DMS 273 treated with DMSO at 0.1 percent for 48 hours (cell line): Measurements from ENCODE around the gene TMCO4.
"Not testable (repeated sequence)": the region's sequence is repeated elsewhere in the genome, so short reads cannot be mapped to it uniquely, and the experiment has no call there.

Experiments
- DNase-seq: peaks from one replicate; lab custom pipeline; 2025; lab: John Stamatoyannopoulos, UW

Gene TMCO4

GRCh38 chr1:19799230-19800075 lies at the start of gene TMCO4:
TMCO4 (minus strand) TSS chr1:19799916; CDS start chr1:19780758, 19,158 bp downstream.
- no peak for DNase-seq

- not testable (repeated sequence) for DNase-seq
Observed at GRCh38 chr1:19849307-19849706, 49.6 kb upstream of the TMCO4 start.

DNA sequence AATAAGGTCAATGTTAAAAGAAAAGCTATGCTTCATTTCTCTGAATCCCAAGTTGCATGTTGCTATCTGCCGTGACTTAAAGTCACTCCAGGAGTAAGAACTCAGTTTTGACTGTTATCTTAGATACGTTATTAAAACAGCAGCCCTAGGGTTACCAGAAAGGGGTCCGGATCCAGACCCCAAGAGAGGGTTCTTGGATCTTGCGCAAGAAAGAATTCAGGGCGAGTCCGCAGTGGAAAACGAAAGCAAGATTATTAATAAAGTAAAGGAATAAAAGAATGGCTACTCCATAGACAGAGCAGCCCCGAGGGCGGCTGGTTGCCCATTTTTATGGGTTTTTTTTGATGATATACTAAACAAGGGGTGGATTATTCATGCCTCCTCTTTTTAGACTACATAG lies 47.6 kb upstream of the TMCO4 start:
- not testable (repeated sequence) for DNase-seq

DNA sequence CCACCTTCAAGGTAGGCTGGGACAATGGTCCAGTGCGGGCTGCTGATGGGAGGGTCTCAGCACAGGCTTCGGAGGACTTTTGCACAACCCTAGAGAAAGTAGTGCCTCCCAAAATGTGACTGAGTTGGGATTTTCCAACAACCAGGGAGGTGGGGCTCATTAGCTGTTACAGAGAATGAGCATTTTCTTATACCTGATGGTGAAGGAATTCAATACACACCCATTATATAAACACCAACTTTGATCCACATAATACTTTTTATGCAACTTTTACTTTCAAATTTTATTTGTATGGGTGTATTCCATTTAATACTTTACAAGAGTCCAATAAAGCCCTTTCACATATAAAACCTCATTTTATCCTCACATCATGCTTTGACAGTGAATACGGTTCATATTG lies 46.6 kb upstream of the TMCO4 start:
- DNase-seq, result no peak

GRCh38 chr1:19845555-19845954 lies 45.8 kb upstream of the TMCO4 start:
- DNase-seq, result no peak

DNA sequence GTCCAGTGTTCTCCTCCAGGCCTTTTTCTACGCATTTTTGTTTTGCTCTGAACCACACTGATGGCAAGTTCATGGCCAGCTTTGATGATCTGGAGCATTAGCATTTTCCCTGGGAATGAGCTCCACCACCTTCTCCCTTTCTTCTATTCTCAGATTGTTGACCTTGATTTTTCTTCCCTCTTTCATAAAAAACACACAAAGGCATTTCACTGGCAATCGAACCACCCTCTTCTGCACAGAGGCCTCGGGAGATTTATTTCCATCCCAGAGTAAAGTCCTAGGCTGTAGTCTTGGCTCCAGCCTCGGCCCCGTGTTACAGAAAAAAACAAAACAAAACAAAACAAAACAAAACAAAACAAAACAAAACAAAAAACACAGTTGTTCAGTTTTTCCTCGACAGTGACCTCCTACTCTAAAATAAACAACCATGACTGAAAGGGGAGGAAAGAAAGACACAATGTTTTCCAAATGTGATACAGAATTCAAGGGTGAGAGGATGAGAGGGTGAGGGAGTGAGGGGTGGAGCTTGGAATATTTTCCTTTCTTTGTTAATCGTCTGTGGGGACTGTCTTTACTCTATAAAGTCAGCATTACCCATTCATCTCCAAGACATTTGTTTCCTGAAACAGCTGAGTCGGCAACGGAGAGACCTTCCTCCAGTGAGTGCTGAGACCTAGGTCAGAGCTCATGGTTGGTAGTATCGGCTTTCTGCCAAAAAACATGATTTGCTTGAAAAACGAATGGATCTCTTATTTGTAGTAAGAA lies 45.2 kb upstream of the TMCO4 start:
- DNase-seq, result no peak

DNA sequence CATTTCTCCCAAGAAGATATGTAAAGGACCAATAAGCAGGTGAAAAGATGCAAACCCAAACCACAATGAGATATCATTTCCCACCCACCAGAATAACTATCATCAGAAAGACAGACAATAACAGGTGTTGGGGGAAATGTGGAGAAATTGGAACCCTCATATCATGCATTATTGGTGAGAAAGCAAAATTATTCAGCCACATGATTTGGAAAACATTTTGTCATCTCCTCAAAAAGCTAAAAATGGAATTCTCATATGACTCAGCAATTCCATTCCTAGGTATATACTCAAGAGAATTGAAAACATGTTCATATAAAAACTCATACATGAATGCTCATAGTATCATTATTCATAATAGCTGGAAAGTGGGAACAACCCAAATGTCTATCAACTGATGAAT lies 40.5 kb upstream of the TMCO4 start:
- DNase-seq, result no peak

DNA sequence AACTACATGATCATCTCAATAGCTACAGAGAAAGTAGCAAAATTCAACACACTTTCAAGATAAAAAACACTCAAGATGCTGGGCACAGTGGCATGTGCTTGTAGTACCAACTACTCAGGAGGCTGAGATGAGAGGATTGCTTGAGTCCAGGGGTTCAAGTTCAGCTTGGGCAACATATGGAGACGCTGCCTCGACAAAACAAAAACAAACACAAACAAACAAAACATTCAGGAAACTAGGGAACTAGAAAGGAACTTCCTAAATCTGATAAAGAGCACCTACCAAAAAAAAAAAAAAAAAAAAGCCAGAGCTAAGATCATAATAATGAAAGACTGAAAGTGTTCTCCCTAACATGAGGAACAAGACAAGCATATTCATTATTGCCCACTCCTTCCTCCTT lies 38.1 kb upstream of the TMCO4 start:
- DNase-seq, result no peak

GRCh38 chr1:19835578-19835977 lies 35.9 kb upstream of the TMCO4 start:
- no peak for DNase-seq

GRCh38 chr1:19831441-19831840 lies 31.7 kb upstream of the TMCO4 start:
- DNase-seq, result no peak

DNA sequence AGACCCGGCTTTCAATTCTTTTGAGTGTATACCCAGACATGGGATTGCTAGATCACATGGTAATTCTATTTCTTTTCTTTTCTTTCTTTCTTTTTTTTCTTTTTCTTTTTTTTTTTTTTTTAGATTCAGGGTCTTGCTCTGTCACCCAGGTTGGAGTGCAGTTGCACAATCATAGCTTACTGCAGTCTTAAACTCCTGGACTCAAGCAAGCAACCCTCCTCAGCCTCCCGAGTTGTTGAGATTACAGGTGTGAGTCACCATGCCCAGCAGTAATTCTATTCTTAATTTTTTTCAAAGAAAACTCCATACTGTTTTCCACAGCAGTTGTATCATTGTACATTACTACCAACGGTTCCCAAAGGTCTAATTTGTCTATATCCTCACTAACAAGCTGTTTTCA lies 28.8 kb upstream of the TMCO4 start:
- DNase-seq, result no peak

DNA sequence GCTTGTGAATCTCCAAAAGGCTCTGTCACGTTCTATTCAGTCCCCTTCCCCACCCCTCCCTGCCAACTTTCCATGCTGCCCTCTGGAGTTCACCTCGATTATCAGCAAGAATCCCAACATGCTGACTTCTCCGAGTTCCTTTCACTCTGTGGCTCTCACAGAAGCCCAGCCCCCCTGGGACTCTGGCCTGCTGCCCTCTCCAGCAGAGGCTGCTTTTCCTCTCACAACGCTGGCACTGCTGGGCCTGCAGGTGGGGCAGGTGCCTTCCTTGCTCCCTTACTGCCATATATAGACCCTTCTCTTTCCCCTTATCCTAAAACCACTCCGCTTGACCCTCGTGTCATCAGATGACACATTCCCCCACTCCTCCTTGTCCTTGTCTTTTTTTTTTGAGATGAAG lies 25.6 kb upstream of the TMCO4 start:
- peak; percentile 9 for DNase-seq

DNA sequence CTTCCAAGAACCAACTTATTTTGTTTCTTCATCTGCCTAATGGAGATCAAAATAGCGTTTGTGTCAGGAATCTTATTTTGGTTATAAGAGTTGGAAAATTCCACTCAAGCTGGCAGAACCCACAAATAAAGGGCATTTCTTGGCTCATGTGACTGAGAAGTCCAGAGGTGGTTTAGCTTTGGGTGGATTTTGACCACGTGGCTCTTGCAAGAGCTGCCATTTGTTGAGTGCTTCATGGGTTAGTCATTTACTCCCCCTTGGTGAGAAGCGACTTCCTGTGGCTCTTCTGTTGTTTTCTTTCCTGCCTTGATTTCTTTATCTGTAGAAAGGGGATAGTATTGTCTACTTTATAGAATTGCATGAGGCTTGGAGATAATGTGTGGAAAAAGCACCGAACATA lies 24.8 kb upstream of the TMCO4 start:
- DNase-seq, result no peak

DNA sequence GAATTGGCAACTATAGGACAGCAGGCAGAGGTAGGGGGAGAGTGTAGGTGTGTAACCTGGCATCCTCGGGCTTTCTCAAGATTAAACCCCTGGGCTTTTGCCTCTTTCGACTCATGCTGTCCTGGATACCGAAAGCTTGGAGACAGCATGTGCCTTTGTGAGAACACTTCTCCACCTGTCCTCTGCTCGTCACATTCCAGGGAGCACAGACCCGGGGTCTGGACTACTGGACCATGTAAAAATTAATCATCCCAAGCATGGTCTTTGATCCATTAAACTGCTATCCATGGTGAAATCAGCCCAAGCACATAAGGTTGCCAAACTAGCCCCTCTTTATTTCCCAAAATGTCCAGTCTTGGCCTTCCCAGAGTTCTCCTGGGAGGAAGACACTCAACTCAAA lies 24.3 kb upstream of the TMCO4 start:
- DNase-seq, result no peak

- DNase-seq, result no peak
Observed at GRCh38 chr1:19819701-19820100, 20.0 kb upstream of the TMCO4 start.

- no peak for DNase-seq
Observed at GRCh38 chr1:19818324-19818723, 18.6 kb upstream of the TMCO4 start.

GRCh38 chr1:19817160-19817559 lies 17.4 kb upstream of the TMCO4 start:
- no peak for DNase-seq

DNA sequence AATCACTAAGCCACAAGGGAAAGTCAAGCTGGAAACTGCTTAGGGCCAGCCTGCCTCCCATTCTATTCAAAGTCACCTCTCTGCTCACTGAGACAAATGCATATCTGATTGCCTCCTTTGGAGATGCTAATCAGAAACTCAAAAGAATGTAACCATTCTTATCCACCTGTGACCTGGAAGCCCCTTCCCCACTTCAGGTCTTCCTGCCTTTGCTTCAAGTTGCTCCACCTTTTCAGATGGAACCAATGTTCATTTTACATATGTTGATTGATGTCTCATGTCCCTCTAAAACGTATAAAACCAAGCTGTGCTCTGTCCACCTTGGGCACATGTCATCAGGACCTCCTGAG lies 17.0 kb upstream of the TMCO4 start:
- not testable (repeated sequence) for DNase-seq

DNA sequence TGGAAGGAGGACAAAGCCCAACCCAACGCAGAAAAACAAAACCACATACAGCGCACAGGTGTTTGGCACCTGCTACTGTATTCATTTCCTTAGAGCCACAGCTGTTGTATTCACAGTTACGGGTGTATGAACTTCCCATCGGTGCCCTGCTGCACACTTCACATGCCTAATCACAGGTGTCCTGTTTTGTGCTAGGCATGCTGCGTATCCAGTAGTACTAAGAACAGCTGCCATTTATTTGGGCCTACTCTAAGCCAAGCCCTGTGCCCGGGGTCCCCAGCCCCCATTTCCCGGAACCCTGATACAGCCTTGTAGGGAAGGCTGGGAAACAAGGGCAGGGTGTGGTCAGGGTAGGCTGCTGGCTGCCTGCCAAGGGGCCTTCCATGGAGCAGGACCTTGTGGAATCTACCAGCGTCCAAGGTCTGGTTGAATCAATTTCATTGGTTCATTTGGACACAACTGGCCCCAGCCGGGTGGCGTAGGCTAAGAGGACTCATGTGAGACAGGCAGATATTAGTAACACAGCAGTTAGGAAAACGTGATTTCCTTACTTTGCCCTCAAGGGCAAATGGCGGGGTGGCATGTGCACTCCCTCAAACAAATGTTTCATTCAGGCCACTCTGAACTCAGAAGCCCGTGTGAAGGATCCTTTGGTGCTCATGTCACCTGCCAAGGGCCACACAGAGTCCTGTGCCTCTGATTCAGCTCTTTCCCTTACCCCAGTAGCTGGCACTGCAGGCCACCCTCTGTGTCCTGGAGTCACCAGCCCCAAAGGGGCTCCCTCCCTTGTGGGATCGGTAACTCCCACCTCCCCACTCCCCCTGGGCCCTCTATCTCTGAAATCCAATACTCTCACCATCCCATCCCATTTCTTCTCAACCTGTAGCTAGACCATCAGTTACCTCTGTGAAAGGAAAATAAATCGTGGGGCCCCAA lies 16.4 kb upstream of the TMCO4 start:
- DNase-seq, result no peak

DNA sequence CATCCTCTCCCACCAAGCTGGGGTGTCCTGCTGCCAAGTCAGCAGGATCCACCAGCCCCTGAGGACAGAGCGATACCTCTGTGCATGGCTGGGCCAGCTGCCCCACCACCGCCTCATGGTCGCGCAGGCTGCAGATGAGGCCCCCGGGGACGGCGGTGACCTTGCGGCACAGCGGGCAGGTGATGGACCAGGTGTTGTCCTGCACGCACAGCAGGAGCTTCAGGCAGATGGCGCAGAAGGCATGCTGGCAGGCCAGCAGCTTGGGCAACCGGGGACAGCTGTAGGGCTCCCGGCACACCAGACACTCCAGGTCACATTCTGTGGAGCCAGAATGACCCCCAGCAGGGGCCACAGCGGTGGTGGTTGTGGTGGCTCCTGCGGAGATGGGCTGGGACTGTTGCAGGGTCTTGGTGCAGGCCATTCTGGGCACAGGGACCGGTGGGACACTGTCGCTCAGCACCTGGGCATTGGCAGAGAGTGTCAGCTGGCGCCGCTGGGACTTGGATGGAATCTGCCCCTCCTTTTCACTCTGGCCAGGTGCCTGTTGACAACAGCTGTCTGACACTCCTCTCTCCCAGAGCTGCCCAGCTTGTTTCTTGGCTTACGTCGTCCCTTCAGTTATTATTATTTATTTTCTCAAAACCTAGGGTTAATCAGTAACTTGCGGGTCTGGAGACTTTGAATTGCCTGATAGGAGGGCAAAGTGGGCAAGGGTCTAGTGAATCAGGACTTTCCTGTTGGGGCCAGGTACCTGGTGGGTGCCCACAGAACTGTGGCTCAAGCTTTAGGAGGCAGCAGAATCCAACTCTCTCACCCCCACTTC lies 15.2 kb upstream of the TMCO4 start, which contains the start of gene RNF186:
RNF186 (minus strand) TSS at position 603 of the 823 bp plus-strand sequence; CDS start at position 421, 182 bp downstream.
- DNase-seq, result no peak

GRCh38 chr1:19814244-19814661 lies 14.5 kb upstream of the TMCO4 start:
- DNase-seq, result no peak
